Neural cell (in vitro differentiated cells): ENCODE measurements around the gene MICAL2. TPM values are rescaled to one million over a fixed set of nuclear protein-coding genes. Genes with fewer than 3 reads are reported as not detected.

Source experiments
- H2AFZ ChIP-seq: fragments of 200-600, 300-800 bp; sonication (generic), shearing (Covaris generic); 2 replicates; pipeline ENCODE4 v1.6.0; 2014; ENCODE audit warnings: low read depth, mild to moderate bottlenecking, antibody characterized with exemption, low read length, moderate library complexity
- H3F3A ChIP-seq: fragments of 200-600 bp; shearing (Covaris generic); 2 replicates; pipeline ENCODE4 v1.6.1; 2016; ENCODE audit warnings: mild to moderate bottlenecking, moderate library complexity, mixed read lengths, antibody characterized with exemption, low read length; ENCODE audit not compliant: insufficient read depth, poor library complexity, severe bottlenecking
- H3K27ac ChIP-seq: fragments of 200-600, 300-800 bp; sonication (generic), shearing (Covaris generic); 2 replicates; pipeline ENCODE4 v1.5.1; 2014; ENCODE audit warnings: mild to moderate bottlenecking, low read length, moderate library complexity
- H3K27me3 ChIP-seq: fragments of 300-800, 200-600 bp; sonication (generic), shearing (Covaris generic); 2 replicates; pipeline ENCODE4 v1.6.0; 2014; ENCODE audit warnings: mild to moderate bottlenecking, low read depth, low read length, moderate library complexity; ENCODE audit not compliant: insufficient read depth
- H3K36me3 ChIP-seq: fragments of 300-800, 200-600 bp; sonication (generic), shearing (Covaris generic); 2 replicates; pipeline ENCODE4 v1.5.1; 2014; ENCODE audit warnings: mild to moderate bottlenecking, antibody characterized with exemption, low read length, moderate library complexity; ENCODE audit not compliant: insufficient read depth
- H3K4me2 ChIP-seq: fragments of 300-800, 200-600 bp; sonication (generic), shearing (Covaris generic); 2 replicates; pipeline ENCODE4 v1.6.0; 2014; ENCODE audit warnings: mild to moderate bottlenecking, low read length
- H3K4me3 ChIP-seq: fragments of 300-800, 200-600 bp; sonication (generic), shearing (Covaris generic); 2 replicates; pipeline ENCODE4 v1.5.1; 2014; ENCODE audit warnings: mild to moderate bottlenecking, low read length, moderate library complexity
- H3K79me2 ChIP-seq: fragments of 200-600 bp; shearing (Covaris generic); replicated peaks from 2 replicates; pipeline ENCODE4 v1.6.0; 2014; ENCODE audit warnings: mild to moderate bottlenecking, low read length, moderate library complexity; ENCODE audit not compliant: insufficient read depth
- H3K9ac ChIP-seq: fragments of 300-800, 200-600 bp; sonication (generic), shearing (Covaris generic); 2 replicates; pipeline ENCODE4 v1.6.1; 2016; ENCODE audit warnings: mild to moderate bottlenecking, low read length, mixed read lengths
- H3K9me2 ChIP-seq: fragments of 200-600 bp; shearing (Covaris generic); 2 replicates; pipeline ENCODE4 v1.6.1; 2016; ENCODE audit warnings: mild to moderate bottlenecking, low read length, mixed read lengths; ENCODE audit not compliant: insufficient read depth
- H3K9me3 ChIP-seq: fragments of 200-600, 300-800 bp; sonication (generic), shearing (Covaris generic); 2 replicates; pipeline ENCODE4 v1.6.1; 2016; ENCODE audit warnings: mild to moderate bottlenecking, mixed run types, low read length, moderate library complexity, mixed read lengths
- H4K20me1 ChIP-seq: fragments of 200-600 bp; shearing (Covaris generic); 2 replicates; pipeline ENCODE4 v1.6.1; 2016; ENCODE audit warnings: mild to moderate bottlenecking, mixed run types; ENCODE audit not compliant: insufficient read depth
- EP300 ChIP-seq: fragments of 450-650 bp; conservative IDR thresholded peaks from 2 replicates; pipeline ENCODE4 v1.6.1; 2014; ENCODE audit warnings: antibody characterized with exemption, mild to moderate bottlenecking, moderate library complexity; ENCODE audit not compliant: poor library complexity, severe bottlenecking
- EZH2 ChIP-seq: fragments of 200-600, 300-800 bp; shearing (Covaris generic), sonication (generic); IDR thresholded peaks from 2 replicates; pipeline ENCODE4 v1.6.1; 2014; ENCODE audit warnings: antibody characterized with exemption, low read length, borderline replicate concordance, mild to moderate bottlenecking; ENCODE audit not compliant: insufficient read depth, poor library complexity, severe bottlenecking
- MXI1 ChIP-seq: fragments of 450-650 bp; conservative IDR thresholded peaks from 2 replicates; pipeline ENCODE4 v1.6.1; 2014; ENCODE audit warnings: antibody characterized with exemption, mild to moderate bottlenecking; ENCODE audit not compliant: poor library complexity, severe bottlenecking
- POLR2AphosphoS5 ChIP-seq: IDR thresholded peaks from 2 replicates; pipeline ENCODE4 v1.6.1; 2012
- RAD21 ChIP-seq: fragments of 450-650 bp; conservative IDR thresholded peaks from 2 replicates; pipeline ENCODE4 v1.6.1; 2014; ENCODE audit warnings: antibody characterized with exemption, mild to moderate bottlenecking, moderate library complexity
- SMC3 ChIP-seq: fragments of 450-650 bp; conservative IDR thresholded peaks from 2 replicates; pipeline ENCODE4 v1.6.1; 2014; ENCODE audit warnings: antibody characterized with exemption, mild to moderate bottlenecking, moderate library complexity; ENCODE audit not compliant: poor library complexity
- TAF1 ChIP-seq: IDR thresholded peaks from 2 replicates; pipeline ENCODE4 v1.6.1; 2012; ENCODE audit warnings: low read depth
- polyA plus RNA-seq: library from polyadenylated mRNA; depleted of rRNA; stranded (reverse); fragments of >200 nt; gene quantifications from 2 replicates; pipeline ENCODE4 v1.2.3, GENCODE V29; 2014
- TF ChIP-seq, protein P1 (sequence below): fragments of 450-650 bp; IDR thresholded peaks from 2 replicates; pipeline ENCODE4 v1.5.1; 2014; ENCODE audit warnings: antibody characterized with exemption, mild to moderate bottlenecking, moderate library complexity; ENCODE audit not compliant: poor library complexity, severe bottlenecking
- TF ChIP-seq, protein P2 (sequence below): IDR thresholded peaks from 2 replicates; pipeline ENCODE4 v1.6.1; 2012; ENCODE audit warnings: borderline replicate concordance

Gene MICAL2
- polyA plus RNA-seq, 1 donor from 2014 or later, result 2.2 TPM

DNA sequence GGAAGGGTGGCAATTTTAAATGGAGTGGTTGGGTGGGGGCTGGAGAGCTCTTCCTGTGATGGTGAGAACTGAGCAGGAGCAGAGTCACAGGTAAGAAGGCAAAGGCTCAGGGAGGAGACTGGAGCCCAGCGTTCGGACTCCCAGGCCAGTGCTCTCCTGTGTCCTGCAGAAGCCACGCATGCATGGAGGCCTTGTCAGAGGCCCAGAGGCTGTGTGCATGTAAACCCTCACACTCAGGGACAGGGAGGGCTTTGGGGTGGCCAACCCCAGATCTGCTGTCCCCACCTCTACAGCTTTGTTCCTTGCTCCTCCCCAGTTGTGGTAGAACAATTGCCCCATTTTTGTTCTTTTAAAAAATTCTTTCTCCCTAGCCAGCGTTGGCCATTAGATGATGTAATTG lies 136.6 kb downstream of the MICAL2 start:
- Histone ChIP-seq H4K20me1 (no peaks in the 10 kb centered on the region), H3K9ac (no peak overlapping the region), H3F3A (no peaks in the 10 kb centered on the region), H3K4me3 (no peak overlapping the region), H3K27me3 (no peaks in the 10 kb centered on the region), H3K27ac (no peak overlapping the region), H3K9me3 (no peaks in the 10 kb centered on the region), H2AFZ (no peak overlapping the region), H3K9me2 (no peaks in the 10 kb centered on the region), H3K79me2 (no peaks in the 10 kb centered on the region), H3K36me3 (no peaks in the 10 kb centered on the region), H3K4me2 (no peak overlapping the region)
- TF ChIP-seq, protein P1, sequence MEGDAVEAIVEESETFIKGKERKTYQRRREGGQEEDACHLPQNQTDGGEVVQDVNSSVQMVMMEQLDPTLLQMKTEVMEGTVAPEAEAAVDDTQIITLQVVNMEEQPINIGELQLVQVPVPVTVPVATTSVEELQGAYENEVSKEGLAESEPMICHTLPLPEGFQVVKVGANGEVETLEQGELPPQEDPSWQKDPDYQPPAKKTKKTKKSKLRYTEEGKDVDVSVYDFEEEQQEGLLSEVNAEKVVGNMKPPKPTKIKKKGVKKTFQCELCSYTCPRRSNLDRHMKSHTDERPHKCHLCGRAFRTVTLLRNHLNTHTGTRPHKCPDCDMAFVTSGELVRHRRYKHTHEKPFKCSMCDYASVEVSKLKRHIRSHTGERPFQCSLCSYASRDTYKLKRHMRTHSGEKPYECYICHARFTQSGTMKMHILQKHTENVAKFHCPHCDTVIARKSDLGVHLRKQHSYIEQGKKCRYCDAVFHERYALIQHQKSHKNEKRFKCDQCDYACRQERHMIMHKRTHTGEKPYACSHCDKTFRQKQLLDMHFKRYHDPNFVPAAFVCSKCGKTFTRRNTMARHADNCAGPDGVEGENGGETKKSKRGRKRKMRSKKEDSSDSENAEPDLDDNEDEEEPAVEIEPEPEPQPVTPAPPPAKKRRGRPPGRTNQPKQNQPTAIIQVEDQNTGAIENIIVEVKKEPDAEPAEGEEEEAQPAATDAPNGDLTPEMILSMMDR, result no peak
- TF ChIP-seq RAD21, result no peak
- no peak for TF ChIP-seq TAF1
- TF ChIP-seq POLR2AphosphoS5, result no peak
- no peak for TF ChIP-seq MXI1
- no peak for TF ChIP-seq EZH2
- no peak for TF ChIP-seq EP300
- TF ChIP-seq SMC3, result no peak
- TF ChIP-seq, protein P2, sequence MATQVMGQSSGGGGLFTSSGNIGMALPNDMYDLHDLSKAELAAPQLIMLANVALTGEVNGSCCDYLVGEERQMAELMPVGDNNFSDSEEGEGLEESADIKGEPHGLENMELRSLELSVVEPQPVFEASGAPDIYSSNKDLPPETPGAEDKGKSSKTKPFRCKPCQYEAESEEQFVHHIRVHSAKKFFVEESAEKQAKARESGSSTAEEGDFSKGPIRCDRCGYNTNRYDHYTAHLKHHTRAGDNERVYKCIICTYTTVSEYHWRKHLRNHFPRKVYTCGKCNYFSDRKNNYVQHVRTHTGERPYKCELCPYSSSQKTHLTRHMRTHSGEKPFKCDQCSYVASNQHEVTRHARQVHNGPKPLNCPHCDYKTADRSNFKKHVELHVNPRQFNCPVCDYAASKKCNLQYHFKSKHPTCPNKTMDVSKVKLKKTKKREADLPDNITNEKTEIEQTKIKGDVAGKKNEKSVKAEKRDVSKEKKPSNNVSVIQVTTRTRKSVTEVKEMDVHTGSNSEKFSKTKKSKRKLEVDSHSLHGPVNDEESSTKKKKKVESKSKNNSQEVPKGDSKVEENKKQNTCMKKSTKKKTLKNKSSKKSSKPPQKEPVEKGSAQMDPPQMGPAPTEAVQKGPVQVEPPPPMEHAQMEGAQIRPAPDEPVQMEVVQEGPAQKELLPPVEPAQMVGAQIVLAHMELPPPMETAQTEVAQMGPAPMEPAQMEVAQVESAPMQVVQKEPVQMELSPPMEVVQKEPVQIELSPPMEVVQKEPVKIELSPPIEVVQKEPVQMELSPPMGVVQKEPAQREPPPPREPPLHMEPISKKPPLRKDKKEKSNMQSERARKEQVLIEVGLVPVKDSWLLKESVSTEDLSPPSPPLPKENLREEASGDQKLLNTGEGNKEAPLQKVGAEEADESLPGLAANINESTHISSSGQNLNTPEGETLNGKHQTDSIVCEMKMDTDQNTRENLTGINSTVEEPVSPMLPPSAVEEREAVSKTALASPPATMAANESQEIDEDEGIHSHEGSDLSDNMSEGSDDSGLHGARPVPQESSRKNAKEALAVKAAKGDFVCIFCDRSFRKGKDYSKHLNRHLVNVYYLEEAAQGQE, result no peak

DNA sequence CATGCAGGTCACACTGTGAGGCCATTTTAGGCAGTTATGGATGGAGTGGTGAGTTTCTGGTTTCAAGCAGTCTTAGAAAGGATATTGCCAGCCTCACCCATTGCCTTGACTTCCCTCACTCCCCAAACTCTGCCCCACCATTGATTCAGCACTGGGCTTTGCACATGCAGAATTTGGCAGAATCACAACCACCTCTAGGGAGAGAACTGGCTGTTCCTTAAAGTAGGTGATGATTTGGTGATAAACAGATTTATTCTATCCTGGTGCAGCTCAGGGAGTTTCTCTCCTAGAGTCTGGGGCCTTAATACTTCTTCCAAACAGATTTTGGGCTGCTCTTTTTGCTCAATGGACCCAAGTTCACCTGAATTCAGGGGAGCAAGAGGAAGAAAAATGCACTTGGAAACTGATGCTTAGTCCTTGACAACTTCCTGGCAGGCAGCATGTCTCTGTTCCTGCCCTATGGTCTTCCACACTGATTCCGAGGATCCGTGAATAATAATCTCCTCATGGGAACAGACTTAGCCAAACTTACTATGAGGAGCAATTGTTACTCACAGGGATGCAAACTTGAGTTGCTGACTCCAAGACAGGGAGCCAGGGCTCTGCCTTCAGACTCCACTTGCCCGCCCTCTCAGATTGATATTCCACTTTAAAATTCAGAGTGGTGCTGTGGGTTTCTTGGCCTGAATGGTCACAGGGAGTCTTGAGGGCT lies 137.3 kb downstream of the MICAL2 start:
- no peak overlapping the region for H3K4me3 ChIP-seq
- no peak for TF ChIP-seq RAD21
- TF ChIP-seq POLR2AphosphoS5, result no peak
- TF ChIP-seq, protein P1, result no peak
- no peak for TF ChIP-seq SMC3
- no peak for TF ChIP-seq EP300
- TF ChIP-seq, protein P2, result no peak
- TF ChIP-seq EZH2, result no peak
- no peak for TF ChIP-seq MXI1
- TF ChIP-seq TAF1, result no peak

More for the DNA sequence above, 137.3 kb downstream of the MICAL2 start:
- Histone ChIP-seq H3K36me3 (no peaks in the 10 kb centered on the region), H3K9me2 (no peaks in the 10 kb centered on the region), H2AFZ (no peak overlapping the region), H3K79me2 (no peaks in the 10 kb centered on the region), H3F3A (no peaks in the 10 kb centered on the region), H3K27me3 (no peaks in the 10 kb centered on the region), H3K27ac (no peak overlapping the region), H3K9me3 (no peaks in the 10 kb centered on the region), H3K9ac (no peak overlapping the region), H4K20me1 (no peaks in the 10 kb centered on the region), H3K4me2 (no peak overlapping the region)
